ENCODE results near the gene PHRF1.
"Not testable (repeated sequence)": the region's sequence is repeated elsewhere in the genome, so short reads cannot be mapped to it uniquely, and the experiment has no call there.

PHRF1 gene

GRCh38 chr11:636511-637332 is 60.5 kb downstream of the PHRF1 start, which contains the start of gene DRD4:
Gene DRD4 (plus strand): TSS chr11:637269. CDS start chr11:637305, 36 bp downstream.
- no peak for DNase-seq

GRCh38 chr11:637333-637592 is 61.0 kb downstream of the PHRF1 start:
- DNase-seq = no peak

- no peak for DNase-seq
Observed at GRCh38 chr11:637593-638521, 61.6 kb downstream of the PHRF1 start.

GRCh38 chr11:638631-639331 is 62.5 kb downstream of the PHRF1 start:
- DNase-seq = no peak

GRCh38 chr11:639332-639955 is 63.2 kb downstream of the PHRF1 start:
- DNase-seq = no peak

GRCh38 chr11:640021-640706 is 63.9 kb downstream of the PHRF1 start:
- DNase-seq = no peak

GRCh38 chr11:641806-642370 is 65.6 kb downstream of the PHRF1 start:
- no peak for DNase-seq

GRCh38 chr11:643366-643765 is 67.1 kb downstream of the PHRF1 start:
- no peak for DNase-seq

GRCh38 chr11:643849-644738 is 67.8 kb downstream of the PHRF1 start:
- DNase-seq = no peak

GRCh38 chr11:645536-645935 is 69.3 kb downstream of the PHRF1 start:
- DNase-seq = no peak

GRCh38 chr11:646214-646613 is 69.9 kb downstream of the PHRF1 start:
- no peak for DNase-seq

- not testable (repeated sequence) for DNase-seq
Observed at GRCh38 chr11:647672-648158, 71.4 kb downstream of the PHRF1 start.

- DNase-seq = no peak
Observed at GRCh38 chr11:650482-650881, 74.2 kb downstream of the PHRF1 start.

- not testable (repeated sequence) for DNase-seq
Observed at GRCh38 chr11:653136-653535, 76.9 kb downstream of the PHRF1 start.

- no peak for DNase-seq
Observed at GRCh38 chr11:653837-654236, 77.6 kb downstream of the PHRF1 start.

GRCh38 chr11:654444-654843 is 78.2 kb downstream of the PHRF1 start:
- DNase-seq = not testable (repeated sequence)

- DNase-seq = no peak
Observed at GRCh38 chr11:655036-655726, 78.9 kb downstream of the PHRF1 start.

GRCh38 chr11:656426-656825 is 80.2 kb downstream of the PHRF1 start:
- no peak for DNase-seq

GRCh38 chr11:656866-657265 is 80.6 kb downstream of the PHRF1 start:
- no peak for DNase-seq

GRCh38 chr11:657691-658126 is 81.4 kb downstream of the PHRF1 start:
- no peak for DNase-seq

Data from activated CD4-positive, CD25-positive, alpha-beta regulatory T cell (primary cell).